Heart left ventricle (tissue), 16 donors: ENCODE measurements around the gene TBL1XR1. TPM values are rescaled to one million over a fixed set of nuclear protein-coding genes. Genes with fewer than 3 reads are reported as not detected.
"Not testable (repeated sequence)": the region's sequence is repeated elsewhere in the genome, so short reads cannot be mapped to it uniquely, and the experiment has no call there.

ENCODE experiments used
- ATAC-seq, 4 donors: fragments of 200-7000 bp; cut with Tn5 transposase; one replicate each; pipeline ENCODE4 v1.9.1; 2020 to 2022; ENCODE audit warnings: moderate library complexity in 4 of 4, mild to moderate bottlenecking in 3 of 4, moderate number of reproducible peaks in 1 of 4
- DNase-seq, 5 donors: peaks; one replicate each; pipeline ENCODE4 v3.0.0-alpha.2; 2020
- H3K27ac ChIP-seq, 12 donors: fragments of 200-600 bp; sonication (generic) in 4 of 12; one replicate each; pipeline versions ENCODE4 v1.5.0 to v1.8.0; 2016 to 2022; ENCODE audit warnings: mild to moderate bottlenecking in 2 of 12
- H3K27me3 ChIP-seq, 9 donors: fragments of 200-600 bp; sonication (generic) in 2 of 9; one replicate each; pipeline versions ENCODE4 v1.5.1 to v1.8.0; 2016 to 2022; ENCODE audit warnings: mild to moderate bottlenecking in 3 of 9
- H3K36me3 ChIP-seq, 9 donors: fragments of 200-600 bp; sonication (generic) in 2 of 9; one replicate each; pipeline versions ENCODE4 v1.5.0 to v1.8.0; 2018 to 2022; ENCODE audit warnings: mild to moderate bottlenecking in 2 of 9
- H3K4me1 ChIP-seq, 12 donors: fragments of 200-600 bp; sonication (generic) in 4 of 12; one replicate each; pipeline versions ENCODE4 v1.5.0 to v1.8.0; 2016 to 2022; ENCODE audit warnings: mild to moderate bottlenecking in 3 of 12
- H3K4me3 ChIP-seq, 12 donors: fragments of 200-600 bp; sonication (generic) in 4 of 12; one replicate each; pipeline versions ENCODE4 v1.5.0 to v1.8.0; 2017 to 2022; ENCODE audit warnings: mild to moderate bottlenecking in 9 of 12, moderate library complexity in 4 of 12
- H3K9me3 ChIP-seq, 12 donors: fragments of 200-600 bp; sonication (generic) in 4 of 12; one replicate each; pipeline versions ENCODE4 v1.5.0 to v1.8.0; 2016 to 2022; ENCODE audit warnings: mild to moderate bottlenecking in 1 of 12
- CTCF ChIP-seq, 12 donors: fragments of 200-600 bp; sonication (generic) in 4 of 12; IDR thresholded peaks; one replicate each; pipeline versions ENCODE4 v1.5.0 to v1.8.0; 2018 to 2022; ENCODE audit warnings: antibody characterized with exemption in 12 of 12, mild to moderate bottlenecking in 5 of 12
- POLR2A ChIP-seq, 2 donors: fragments of 450-650 bp; IDR thresholded peaks; one replicate each; pipeline ENCODE4 v1.6.1; 2017; ENCODE audit warnings: antibody characterized with exemption in 2 of 2, mild to moderate bottlenecking in 2 of 2, moderate library complexity in 2 of 2
- WGBS, 4 donors: extraction: QIAGEN DNeasy Blood & Tissue Kit in 2 of 4; methylation state at CpG; one replicate each; pipeline versions ENCODE4 v1.1.5 to v1.1.7; 2013 to 2018; 5-methylcytosine and 5-hydroxymethylcytosine counted together
- intact Hi-C, 10 donors: fragments of 100-400 bp; cut with DNase I; formaldehyde crosslinking; loops; one replicate each; pipeline versions ENCODE4 v1.11.1 to v1.14.2; 2022
- polyA plus RNA-seq, 2 donors: library from polyadenylated mRNA; stranded (reverse); fragments of 200-250 nt; gene quantifications; one replicate each; pipeline ENCODE4 v1.2.3, GENCODE V29; 2013
- total RNA-seq, 9 donors: library from RNA; depleted of rRNA in 2 of 9; stranded (reverse); fragments of >200 nt in 2 of 9; fragmentation: NEBNext Ultra II Directional in 3 of 9; extraction: Animal tissue kit (Norgen Biotek cat#: 25700) in 3 of 9; gene quantifications; one replicate each; pipeline versions ENCODE4 v1.1.0 to v1.2.4, GENCODE V29; 2016 to 2023
- donor health status: ischemic (EF 13 %, LVEDD 7.1; RV severe dilation, severe dysfunction).
- donor health status: healthy with polysubstance abuse.
- donor health status: DM: no; HTN: yes; CAD: no.
- donor health status: DM: no; HTN: no; CAD: no.
- donor health status: ischemic (EF 25% LVEDD 6.9; RV normal size, moderate dysfunction).
- donor health status: ischemic (EF 25% LVEDD 5.7; RV mildly dilated, moderate dysfunction).
- donor health status: healthy.
- donor health status: DM: yes; HTN: yes; CAD: no.
- donor health status: ischemic (EF 35%, LVEDD 5.7; RV mildly dilated, moderate dysfunction).
- donor health status: nonischemic (EF 11% LVEDD 7.7; RV severe dilation, severe dysfunction).
- donor health status: DM: yes; HTN: yes; CAD: no.
- donor health status: PGD.
- donor health status: ischemic (EF 29% LVEDD 5.4; RV normal size, mild dysfunction).
- donor health status: nonischemic (EF 23%, LVEDD 6.1; RV moderate dilation, normal function).

TBL1XR1 gene
- total and polyA plus RNA-seq, 11 donors: 24.0 to 176 (median 119) TPM

- H3K9me3 ChIP-seq: no peaks in the 10 kb centered on the region
- peaks cover 0 to 21% (median 8%) of the 10 kb centered on the region in 9 donors for H3K36me3 ChIP-seq
- TF ChIP-seq POLR2A (IDR thresholded peaks at IDR 0.05) (no peak), CTCF (IDR thresholded peaks at IDR 0.05) (no peak)
- no peak overlapping the region for H3K27ac ChIP-seq
- intact Hi-C loops: no loop called here
- H3K4me1 ChIP-seq: no peaks in the 10 kb centered on the region
- no peak overlapping the region for H3K4me3 ChIP-seq
- no peak for ATAC-seq
- WGBS, 4 donors: 90 to 93% (median 93%) methylated on average over 6 of the region's 6 CpGs
- no peaks in the 10 kb centered on the region for H3K27me3 ChIP-seq
- DNase-seq: no peak
Measured at GRCh38 chr3:177015881-177016280, 181.4 kb downstream of the TBL1XR1 start.

- ATAC-seq (no peak), DNase-seq (no peak)
- 83 to 86% (median 86%) methylated on average over 7 to 8 of the region's 8 CpGs for WGBS, 4 donors
- intact Hi-C loops: no loop called here
- Histone ChIP-seq H3K4me1 (no peaks in the 10 kb centered on the region), H3K4me3 (no peak overlapping the region), H3K27me3 (no peaks in the 10 kb centered on the region), H3K27ac (no peak overlapping the region), H3K9me3 (no peaks in the 10 kb centered on the region), H3K36me3 (peaks cover 0 to 11% (median 6%) of the 10 kb centered on the region in 9 donors)
- TF ChIP-seq POLR2A (IDR thresholded peaks at IDR 0.05) (no peak), CTCF (IDR thresholded peaks at IDR 0.05) (no peak)
Measured at GRCh38 chr3:177013681-177014280, 183.5 kb downstream of the TBL1XR1 start.

GRCh38 chr3:177005718-177006405, 191.4 kb downstream of the TBL1XR1 start:
- intact Hi-C loops: no loop called here
- H3K27ac ChIP-seq: no peak overlapping the region
- TF ChIP-seq POLR2A (IDR thresholded peaks at IDR 0.05) (no peak), CTCF (IDR thresholded peaks at IDR 0.05) (no peak)

GRCh38 chr3:177000159-177000558, 197.1 kb downstream of the TBL1XR1 start:
- intact Hi-C loops, H3K36me3 ChIP-seq, H3K9me3 ChIP-seq, H3K4me3 ChIP-seq, H3K27me3 ChIP-seq, H3K4me1 ChIP-seq, H3K27ac ChIP-seq, ATAC-seq, DNase-seq: not testable (repeated sequence)
- WGBS, 4 donors: 97 to 99% (median 98%) methylated on average over 2 of the region's 2 CpGs

More at GRCh38 chr3:177005718-177006405, 191.4 kb downstream of the TBL1XR1 start:
- Histone ChIP-seq H3K4me3 (no peak overlapping the region), H3K36me3 (no peaks in the 10 kb centered on the region), H3K27me3 (no peaks in the 10 kb centered on the region), H3K4me1 (no peaks in the 10 kb centered on the region), H3K9me3 (peaks cover 0 to 22% (median 7%) of the 10 kb centered on the region in 12 donors)
- ATAC-seq (no peak), DNase-seq (no peak)
